GM21717 (cell line): Measurements from ENCODE around the gene TMEM53.

Experiments used
- ATAC-seq: cut with Tn5 transposase; IDR thresholded peaks from one replicate; pipeline ENCODE4 v1.9.1; 2021; ENCODE audit warnings: mild to moderate bottlenecking, moderate library complexity; ENCODE audit not compliant: unreplicated experiment

The TMEM53 gene

DNA sequence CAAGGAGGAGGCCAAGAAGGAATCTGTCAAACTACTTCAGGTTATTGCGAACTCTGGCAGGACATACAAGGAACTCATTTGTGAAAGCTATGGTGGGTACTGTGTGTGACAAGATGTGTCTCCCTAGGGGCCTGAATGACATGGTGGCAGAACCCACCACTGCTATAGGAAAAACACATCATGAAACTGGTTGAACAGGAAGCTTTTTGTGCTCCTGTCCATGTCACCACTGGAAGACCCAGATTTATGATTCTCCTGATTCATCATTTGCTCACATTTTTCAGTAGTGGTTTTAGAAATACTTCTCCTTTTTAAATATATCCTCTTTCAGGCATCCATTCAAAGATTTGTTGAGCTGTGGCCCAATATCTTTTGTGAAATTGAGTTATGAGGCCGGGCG is 23.9 kb upstream of the TMEM53 start:
- no peak for ATAC-seq

DNA sequence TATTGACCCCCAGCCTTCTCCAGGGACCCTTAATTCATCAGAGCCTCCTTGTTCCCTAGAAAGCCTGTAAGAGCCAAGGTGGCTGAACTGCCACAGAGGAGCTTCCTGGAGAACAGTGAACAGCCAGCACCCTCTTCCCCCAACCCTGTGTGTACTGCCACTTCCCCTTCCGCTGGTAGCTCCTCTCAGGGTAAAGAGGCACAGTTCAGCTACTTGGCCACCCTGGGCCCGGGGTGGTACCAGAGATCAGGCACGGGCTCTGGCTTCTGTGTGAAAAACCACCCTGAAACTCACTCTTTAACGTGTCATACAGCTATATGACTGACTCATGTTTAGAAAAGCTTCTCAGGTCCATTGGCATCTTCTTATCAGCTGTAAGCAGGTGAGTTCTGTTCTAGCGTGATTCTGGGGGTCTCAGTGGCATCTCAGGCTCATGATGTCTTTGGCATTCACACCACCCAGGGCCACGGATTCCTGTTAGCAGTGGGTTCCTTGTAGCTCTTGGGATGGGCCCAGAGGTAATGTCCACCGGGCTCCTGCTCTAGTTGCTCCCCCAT is 22.6 kb upstream of the TMEM53 start:
- ATAC-seq: no peak

DNA sequence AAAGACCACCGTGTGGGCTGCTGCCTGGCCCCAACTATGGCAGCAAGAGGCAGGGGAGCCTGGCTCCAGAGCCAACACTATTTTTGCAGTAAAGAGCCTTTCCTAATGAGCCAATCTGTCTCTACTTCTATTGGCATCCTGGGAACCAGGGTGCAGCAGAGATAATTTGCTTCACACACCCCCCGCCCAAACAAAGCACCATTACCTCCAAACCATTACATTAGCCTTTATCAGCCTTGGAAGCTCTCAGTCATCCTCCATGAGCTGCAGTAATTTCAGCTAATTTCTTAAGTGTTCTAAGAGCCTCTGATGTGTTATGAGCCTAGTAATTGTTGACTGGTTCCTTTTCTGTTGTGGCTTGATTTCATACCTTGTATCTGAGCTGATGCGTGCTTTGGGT is 21.8 kb upstream of the TMEM53 start:
- no peak for ATAC-seq

DNA sequence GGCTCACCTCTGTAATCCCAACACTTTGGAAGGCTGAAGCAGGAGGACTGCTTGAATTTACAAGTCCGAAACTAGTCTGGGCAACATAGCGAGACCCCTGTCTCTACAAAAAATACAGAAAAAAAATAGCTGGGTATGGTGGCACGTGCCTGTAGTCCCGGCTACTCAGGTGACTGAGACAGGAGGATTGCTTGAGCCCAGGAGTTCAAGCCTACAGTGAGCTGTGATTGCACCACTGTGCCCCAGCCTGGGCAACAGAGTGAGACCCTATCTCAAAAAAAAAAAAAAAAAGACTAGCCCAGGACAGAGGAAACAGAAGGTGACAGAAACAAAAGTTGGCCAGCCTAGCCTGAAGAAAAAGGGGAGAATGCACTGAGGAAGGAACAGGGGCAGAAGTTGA is 21.4 kb upstream of the TMEM53 start:
- no peak for ATAC-seq

DNA sequence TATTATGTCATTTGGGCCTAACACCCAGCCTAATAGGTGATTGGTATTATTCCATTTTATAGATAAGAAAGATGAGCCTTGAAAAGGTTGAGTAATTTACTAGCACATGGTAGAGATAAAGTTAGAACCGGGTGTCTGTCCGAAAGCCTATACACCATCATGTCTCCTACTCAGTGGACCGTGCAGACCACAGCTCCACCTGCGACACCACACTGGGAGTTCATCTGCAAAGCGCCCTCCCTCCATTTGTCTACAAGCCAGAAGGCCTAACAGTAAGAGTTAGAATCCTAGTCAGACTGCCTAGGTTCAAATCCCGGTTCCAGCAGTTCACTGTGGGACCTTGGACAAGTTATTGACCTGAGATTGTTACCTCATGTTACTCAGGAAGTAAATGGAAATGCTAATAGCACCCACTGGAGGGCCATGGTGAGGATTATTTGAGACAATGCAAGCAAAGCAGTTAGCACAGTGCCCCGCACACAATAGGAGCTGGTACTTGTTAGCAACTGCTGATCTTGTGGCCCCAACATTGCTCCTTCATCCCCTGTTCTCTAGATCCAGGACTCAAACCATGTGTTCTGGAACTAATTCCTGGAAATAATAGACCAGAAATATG is 20.7 kb upstream of the TMEM53 start:
- ATAC-seq: peak; percentile 51

DNA sequence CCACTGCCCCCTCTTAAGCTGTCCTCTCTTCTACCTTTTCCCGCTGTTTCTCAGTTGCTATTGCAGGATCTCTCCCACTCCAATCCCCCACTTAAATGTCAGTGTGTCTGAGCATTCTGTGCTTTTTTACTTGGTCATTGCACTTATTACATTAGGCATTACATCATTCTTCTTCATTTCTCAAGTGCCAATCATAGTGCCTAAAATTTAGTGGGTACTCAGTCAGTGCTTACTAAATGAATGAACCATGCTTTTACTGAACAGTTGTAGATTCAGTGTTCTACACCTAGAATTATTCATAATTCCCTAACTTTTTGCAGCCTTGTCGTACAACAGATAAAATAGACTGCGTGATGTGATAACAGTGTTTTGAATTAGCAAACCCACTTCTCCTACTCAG is 19.6 kb upstream of the TMEM53 start:
- no peak for ATAC-seq

DNA sequence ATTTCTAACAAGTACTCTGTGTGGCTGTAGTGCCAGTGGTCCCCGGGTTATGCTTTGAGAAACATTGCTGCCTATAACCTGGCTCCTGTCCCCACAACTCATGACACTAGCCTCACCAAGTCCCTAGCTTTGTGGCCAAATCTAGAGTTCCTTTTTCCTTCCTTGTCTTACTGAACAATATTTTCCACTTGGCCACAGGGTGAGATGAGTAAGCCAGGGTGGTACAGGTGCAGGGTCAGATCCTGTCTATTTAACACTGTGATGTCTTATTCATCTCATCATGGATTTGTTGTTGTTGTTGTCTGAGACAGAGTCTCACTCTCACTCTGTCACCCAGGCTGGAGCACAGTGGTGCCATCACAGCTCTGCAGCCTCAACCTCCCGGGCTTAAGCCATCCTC is 18.9 kb upstream of the TMEM53 start:
- ATAC-seq: no peak

DNA sequence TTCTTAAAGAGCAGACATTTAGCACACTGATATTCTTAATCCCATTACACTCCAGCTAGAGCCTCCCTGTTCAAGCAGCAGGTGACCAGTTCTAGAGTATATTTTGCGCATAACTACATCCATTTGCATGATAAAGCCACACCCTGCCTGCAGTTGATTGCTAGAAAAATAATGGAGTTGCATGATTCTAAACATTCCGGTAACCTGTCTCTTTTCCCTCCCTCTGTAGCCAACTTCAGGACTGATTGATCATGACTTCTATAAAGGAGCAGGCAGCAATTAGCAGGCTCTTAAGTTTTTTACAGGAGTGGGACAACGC is 15.1 kb upstream of the TMEM53 start:
- no peak for ATAC-seq

DNA sequence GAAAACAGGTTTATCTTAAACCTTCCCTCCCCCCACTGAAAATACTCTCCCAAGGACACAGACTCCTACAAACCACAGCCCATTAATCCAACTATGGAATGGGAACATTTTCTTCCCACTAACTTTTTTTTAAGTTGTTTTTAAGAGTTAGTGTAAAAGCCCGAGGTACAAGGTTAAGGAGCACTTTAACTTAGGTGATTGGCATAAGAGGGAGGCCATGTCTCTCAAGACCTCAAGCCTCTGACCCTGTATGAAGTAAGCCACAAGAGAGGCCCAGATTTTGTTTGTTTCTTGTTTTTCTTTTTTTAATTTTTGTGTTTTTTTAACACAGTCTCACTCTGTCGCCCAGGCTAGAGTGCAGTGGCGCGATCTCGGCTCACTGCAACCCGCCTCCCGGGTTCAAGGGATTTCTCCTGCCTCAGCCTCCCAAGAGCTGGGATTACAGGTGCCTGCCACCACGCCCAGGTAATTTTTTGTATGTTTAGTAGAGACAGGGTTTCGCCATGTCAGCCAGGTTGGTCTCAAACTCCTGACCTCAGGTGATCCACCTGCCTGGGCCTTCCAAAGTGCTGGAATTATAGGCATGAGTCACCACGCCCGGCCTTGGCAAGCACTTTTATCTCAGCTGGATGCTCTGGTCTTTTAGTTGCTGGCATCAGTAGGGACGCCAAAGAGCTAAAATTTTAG is 14.6 kb upstream of the TMEM53 start:
- ATAC-seq: no peak

DNA sequence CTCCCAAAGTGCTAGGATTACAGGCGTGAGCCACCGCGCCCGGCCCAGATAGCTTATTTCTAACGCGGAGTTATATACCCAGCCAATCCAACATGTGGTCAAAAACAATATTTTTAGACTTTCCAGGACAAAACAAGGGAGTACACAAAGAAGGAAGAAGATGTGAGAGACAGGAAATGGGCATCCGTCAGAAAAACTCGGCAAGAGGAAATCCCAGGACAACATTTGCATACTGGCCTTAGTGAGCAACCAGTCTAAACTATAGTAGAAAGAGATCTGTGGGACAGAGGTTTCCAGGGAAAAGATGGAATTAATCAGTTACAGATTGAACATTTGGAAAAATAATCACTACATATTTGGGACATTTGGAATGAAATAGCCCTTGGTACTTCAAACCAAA is 11.6 kb upstream of the TMEM53 start:
- ATAC-seq: no peak

DNA sequence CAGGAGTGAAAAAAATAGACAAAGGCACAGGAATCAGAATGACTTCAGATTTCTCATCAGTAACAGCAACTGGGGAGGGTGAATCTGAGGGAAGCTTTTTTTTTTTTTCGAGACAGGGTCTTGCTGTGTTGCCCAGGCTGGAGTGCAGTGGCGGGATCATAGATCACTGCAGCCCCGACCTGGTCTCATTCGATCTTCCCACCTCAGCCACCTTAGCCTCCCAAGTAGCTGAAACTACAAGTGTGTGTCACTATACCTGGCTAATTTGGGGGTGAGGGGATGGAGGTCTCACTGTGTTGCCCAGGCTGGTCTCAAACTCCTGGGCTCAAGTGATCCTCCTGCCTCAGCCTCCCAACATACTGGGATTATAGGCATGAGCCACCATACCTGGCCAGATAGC is 10.9 kb upstream of the TMEM53 start:
- ATAC-seq: no peak

DNA sequence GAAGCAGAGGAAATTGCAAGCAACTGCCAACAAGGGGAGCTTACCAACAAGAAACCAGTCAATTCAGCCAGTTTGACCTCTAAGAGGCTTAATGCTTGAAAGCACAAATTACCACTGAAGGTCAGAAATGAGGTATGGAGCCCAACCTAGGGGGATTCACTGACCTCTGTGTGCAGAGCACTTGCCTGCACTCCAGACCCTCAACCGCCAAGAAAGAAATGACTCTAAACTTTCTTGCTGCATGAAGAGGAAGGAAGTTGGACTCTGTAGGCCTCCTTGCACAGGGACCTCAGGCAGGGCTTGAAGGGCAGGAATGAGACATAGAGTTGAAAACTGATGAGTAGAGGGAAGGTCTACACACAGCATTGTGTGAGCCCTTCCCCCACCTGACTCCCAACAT is 10.2 kb upstream of the TMEM53 start:
- ATAC-seq: peak; percentile 53

DNA sequence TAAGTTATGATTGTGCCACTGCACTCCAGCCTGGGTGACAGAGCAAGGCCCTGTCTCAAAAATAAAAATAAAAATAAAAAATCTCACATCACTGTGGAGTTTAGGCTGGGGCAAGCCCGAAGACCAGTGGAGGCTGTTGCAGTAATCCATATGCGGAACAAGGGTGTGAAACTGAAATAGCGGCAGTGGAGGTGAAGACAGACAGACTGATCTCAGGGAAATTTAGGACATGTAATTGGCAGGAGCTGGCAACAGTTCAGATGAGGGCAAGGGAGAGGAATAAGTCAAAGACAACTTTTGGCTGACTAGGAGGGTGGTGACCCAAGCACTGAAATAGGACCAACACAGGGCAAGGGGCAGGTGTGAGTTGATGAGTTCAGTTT is 8.6 kb upstream of the TMEM53 start:
- ATAC-seq: no peak

DNA sequence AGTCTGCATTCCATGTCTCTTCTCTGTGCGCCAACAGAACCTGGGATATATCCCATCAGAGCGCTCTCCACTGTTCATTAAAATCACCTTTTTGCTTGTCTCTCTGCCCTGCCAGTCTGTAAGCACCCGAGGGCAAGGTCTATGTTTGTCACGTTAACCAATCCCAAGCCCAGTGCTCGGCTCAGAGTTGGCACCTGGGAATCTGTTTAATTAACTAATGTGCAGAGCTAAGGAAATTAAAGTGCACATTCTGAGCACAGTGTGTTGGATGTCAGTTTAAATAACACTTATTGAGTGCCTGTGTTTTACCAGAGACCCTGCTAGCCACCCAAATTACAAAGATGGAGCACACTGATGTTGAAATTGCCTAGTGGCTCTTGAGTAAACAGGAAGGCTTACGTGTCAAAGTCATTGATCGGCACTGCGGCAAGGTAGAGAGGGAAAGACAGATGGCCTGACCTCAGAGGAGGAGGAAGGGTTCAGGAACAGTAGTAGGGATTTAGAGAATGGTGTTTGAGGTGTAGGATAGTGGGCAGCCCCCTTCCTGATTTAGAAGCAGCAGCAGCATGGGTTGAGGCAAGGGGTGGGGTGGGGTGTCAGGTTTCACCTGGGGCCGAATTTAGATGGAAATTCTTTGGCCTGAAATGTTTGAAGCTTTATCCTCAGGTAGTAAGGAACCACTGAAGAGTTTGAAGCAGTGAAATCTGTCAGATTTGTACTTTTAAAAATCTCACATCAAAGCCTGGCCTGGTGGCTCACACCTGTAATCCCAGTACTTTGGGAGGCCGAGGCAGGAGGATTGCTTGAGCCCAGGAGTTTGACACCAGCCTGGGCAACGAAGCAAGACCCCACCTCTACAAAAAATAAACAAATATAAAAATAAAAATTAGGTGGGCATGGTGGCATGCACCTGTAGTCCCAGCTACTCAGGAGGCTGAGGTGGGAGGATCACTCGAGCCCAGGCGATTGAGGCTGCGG is 7.9 kb upstream of the TMEM53 start:
- no peak for ATAC-seq

DNA sequence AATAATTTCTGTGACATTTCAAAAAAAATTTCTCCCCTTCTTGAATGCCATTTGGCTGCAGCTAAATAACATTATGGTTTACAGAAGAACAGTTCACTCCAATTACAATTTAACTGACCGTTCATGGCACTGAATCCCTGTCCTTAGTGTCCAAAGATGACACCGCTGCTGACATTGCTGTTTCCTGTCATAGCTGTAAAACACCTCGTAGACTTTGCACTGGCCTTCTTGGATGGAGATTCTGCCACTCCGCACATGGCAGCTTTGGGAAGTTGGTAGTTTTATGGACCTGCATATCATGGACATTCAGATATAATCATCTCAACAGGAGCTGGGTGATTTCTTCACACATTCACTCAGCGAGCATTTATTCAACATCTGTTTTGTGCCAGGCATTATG is 5.2 kb upstream of the TMEM53 start:
- ATAC-seq: no peak

DNA sequence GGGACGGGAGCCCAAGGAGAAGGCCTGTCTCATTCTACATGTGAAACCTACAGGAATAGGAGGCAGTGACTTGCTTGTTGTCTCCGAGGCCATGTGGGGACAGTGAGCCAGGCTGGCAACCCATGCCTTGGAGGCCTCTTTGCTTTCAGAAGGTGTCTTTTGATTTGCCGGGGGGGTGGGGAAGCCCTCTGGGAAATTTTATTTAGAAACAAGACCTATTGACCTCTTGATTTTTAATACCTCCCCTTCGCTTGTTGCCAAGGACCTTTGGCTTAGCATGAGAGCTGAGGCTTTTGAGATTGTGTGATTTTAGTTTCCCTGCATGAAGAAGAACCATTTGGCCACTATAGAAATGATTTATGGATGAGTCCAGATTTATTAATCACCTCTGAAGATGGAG is 4.3 kb upstream of the TMEM53 start:
- ATAC-seq: no peak

DNA sequence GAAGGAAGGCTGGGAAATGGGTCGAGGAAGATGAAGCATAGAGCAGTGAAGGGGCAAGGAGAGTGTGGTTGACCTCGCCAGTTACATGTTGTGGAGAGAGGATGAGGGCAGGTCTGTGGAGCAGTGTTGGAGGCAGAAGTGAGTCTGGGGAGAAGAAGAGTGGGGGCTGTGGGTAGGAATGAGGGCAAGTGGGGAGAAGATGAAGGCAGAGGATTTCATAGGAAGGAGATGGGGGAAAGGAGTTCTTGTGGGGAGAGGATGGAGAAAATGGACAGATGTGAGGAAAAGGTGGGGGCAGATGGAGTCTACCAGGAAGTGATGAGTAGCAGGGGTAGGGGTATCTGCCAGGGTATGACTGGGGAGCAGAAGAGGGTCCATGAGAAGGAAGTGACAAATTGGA is 3.8 kb upstream of the TMEM53 start:
- ATAC-seq: no peak

DNA sequence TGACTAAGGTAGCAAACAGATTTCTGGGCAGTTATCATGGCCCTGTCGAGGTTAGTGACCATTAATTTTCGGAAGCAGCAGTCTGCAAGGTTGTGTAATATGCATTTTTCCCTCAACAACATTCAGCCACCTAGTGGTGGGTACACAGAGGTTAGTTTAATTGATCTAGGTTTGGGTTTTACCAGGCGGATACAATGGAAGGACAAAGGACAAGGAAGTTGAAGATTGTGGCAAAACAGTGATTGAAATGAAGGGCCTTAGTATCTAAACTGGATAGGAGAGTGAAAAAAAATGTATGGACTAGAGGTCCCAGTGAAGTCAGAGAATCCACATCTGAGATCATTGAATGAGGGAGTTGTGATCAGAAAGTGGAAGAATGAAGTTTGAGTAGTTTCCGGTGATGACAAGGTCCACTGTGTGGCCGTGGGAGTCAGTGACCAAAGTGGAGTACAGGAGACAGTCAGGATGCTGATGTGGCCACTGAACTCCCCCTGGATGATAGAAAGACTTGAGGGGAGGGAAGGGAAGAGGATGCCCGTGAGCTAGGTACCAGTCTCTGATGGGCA is 3.0 kb upstream of the TMEM53 start:
- ATAC-seq: no peak

DNA sequence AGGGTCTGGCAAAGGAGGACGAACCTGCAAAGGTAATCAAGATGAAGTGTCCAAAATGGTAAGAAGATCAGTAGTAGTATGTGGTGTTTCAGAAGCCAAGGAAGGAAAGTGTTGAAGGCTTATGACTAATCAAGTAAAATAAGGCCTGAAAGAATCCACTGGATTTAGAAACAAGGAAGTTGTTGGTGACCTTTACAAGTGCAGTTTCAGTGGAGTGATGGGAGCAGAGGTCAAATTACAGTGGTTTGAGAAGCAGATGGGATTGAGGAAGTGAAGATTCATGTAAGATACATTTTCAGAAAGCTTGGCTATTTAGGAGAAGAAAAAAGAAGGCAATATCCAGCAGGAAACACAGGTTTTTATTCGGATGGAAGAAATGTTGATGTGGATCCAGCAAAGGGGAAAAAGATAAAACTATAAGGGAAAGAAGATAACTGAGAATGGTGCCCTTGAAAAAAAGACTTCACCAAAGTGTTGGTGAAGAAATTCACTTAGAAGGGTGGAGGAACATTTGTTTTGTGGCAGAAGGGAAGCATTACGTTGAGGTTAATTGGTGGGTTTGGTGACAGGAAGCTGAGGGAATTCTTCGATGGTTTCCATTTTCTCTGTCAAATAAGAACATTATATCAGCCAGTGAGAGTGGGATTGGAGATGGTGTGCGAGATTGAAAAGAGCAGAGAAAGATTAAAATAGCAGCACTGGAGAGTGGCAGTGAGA is 2.4 kb upstream of the TMEM53 start:
- ATAC-seq: no peak

DNA sequence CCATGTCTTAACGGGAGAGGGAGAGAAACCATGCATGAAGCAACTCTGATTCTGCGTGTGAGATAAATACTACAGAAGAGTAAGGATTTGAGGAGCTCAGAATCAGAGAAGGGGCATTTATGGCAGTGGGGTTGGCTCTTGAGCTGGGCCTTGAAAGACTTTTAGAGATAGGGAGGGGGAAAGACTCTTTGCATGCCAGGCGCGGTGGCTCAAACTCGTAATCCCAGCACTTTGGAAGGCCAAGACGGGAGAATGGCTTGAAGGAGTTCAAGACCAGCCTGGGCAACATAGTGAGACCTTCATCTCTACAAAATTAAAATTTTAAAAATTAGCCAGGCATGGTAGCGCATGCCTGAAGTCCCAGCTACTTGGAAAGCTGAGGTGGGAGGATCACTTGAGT is 905 bp upstream of the TMEM53 start:
- ATAC-seq: no peak

DNA sequence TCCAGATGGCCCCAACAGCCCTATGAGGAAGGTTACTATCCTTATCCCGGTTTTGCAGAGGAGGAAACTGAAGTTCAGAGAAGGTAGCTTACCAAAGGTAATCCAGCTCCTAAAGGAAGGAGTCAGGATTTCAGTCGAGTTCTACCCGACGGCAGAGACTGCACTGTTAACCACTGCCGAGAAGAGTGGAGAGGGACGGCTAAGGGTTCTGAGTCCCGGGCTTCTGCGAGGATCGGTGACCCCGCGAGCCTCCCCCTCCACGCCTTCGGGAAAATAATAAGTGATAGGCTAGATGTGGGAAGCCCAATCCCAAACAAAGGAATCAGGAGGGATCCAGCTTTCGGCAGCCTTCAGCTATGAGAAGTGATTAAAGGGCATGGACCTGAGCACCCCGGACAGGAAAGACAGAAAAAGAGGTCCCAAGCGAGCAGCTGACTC is 587 bp downstream of the TMEM53 start:
- no peak for ATAC-seq
